Suprapubic skin (tissue), 4 donors: Measurements from ENCODE around the gene FGF10. TPM values are rescaled to one million over a fixed set of nuclear protein-coding genes. Genes with fewer than 3 reads are reported as not detected.

Experiments
- DNase-seq, 2 donors: peaks; one replicate each; pipeline ENCODE4 v3.0.0-alpha.2; 2019; ENCODE audit warnings: low spot score in 2 of 2
- H3K27ac ChIP-seq: fragments of 200-600 bp; sonication (generic); one replicate; pipeline ENCODE4 v1.5.1; 2019
- H3K27me3 ChIP-seq: fragments of 200-600 bp; sonication (generic); one replicate; pipeline ENCODE4 v1.5.1; 2019
- H3K36me3 ChIP-seq: fragments of 200-600 bp; sonication (generic); one replicate; pipeline ENCODE4 v1.5.1; 2019
- H3K4me1 ChIP-seq: fragments of 200-600 bp; sonication (generic); one replicate; pipeline ENCODE4 v1.5.1; 2019
- H3K4me3 ChIP-seq: fragments of 200-600 bp; sonication (generic); one replicate; pipeline ENCODE4 v1.5.1; 2019; ENCODE audit warnings: mild to moderate bottlenecking
- H3K9me3 ChIP-seq: fragments of 200-600 bp; sonication (generic); one replicate; pipeline ENCODE4 v1.5.1; 2019
- CTCF ChIP-seq, 2 donors: fragments of 200-600 bp in 1 of 2; fragments of 450-650 bp in 1 of 2; sonication (generic) in 1 of 2; IDR thresholded peaks; one replicate each; pipeline ENCODE4 v1.5.1; 2016 to 2019; ENCODE audit warnings: antibody characterized with exemption in 2 of 2, mild to moderate bottlenecking in 1 of 2, moderate library complexity in 1 of 2
- EP300 ChIP-seq: sonication (generic); formaldehyde crosslinking; IDR thresholded peaks from one replicate; pipeline ENCODE4 v1.6.1; 2017; ENCODE audit warnings: antibody characterized with exemption
- POLR2A ChIP-seq, 2 donors: fragments of 450-650 bp; IDR thresholded peaks; one replicate each; pipeline ENCODE4 v1.6.1; 2017; ENCODE audit warnings: antibody characterized with exemption in 2 of 2, mild to moderate bottlenecking in 2 of 2, moderate library complexity in 2 of 2
- POLR2AphosphoS5 ChIP-seq, 3 donors: sonication (generic); formaldehyde crosslinking; IDR thresholded peaks; one replicate each; pipeline ENCODE4 v1.6.1; 2017; ENCODE audit warnings: antibody characterized with exemption in 3 of 3
- WGBS: methylation state at CpG from one replicate; pipeline ENCODE4 v1.1.5; 2018; 5-methylcytosine and 5-hydroxymethylcytosine counted together
- total RNA-seq, 4 donors: library from RNA; depleted of rRNA; stranded (reverse); fragments of >200 nt; gene quantifications; one replicate each; pipeline ENCODE4 v1.1.0, GENCODE V29; 2016

FGF10 gene
- 1 to 10 TPM in 3 of 4 donors, under 1 TPM in 1; 0.42 to 3.9 (median 2.1) TPM for total RNA-seq

GRCh38 chr5:44389090-44389822 is at the start of gene FGF10:
Gene FGF10, minus strand, starts transcription at chr5:44389420. Its CDS starts 738 bp downstream, at chr5:44388682.
- H3K36me3 ChIP-seq, result no peaks in the 10 kb centered on the region
- H3K4me3 ChIP-seq, result peak within 1 kb of the TSS; percentile 51
- H3K4me1 ChIP-seq, result peaks cover 21% of the 10 kb centered on the region
- WGBS, result under 1% methylated on average over 24 of the region's 35 CpGs
- no peak for TF ChIP-seq POLR2AphosphoS5 (IDR thresholded peaks at IDR 0.05)
- DNase-seq, result peak; percentile 57 to 77
- H3K9me3 ChIP-seq, result no peaks in the 10 kb centered on the region
- H3K27me3 ChIP-seq, result peaks cover 34% of the 10 kb centered on the region
- H3K27ac ChIP-seq, result peak within 1 kb of the TSS; percentile 31

- no peak for TF ChIP-seq CTCF (IDR thresholded peaks at IDR 0.05)
- H3K27ac ChIP-seq, result no peak overlapping the region
- 77% methylated on average over 1 of the region's 1 CpG for WGBS
- no peak overlapping the region for H3K4me3 ChIP-seq
- H3K27me3 ChIP-seq, result no peaks in the 10 kb centered on the region
- no peak for DNase-seq
- H3K4me1 ChIP-seq, result no peaks in the 10 kb centered on the region
- H3K9me3 ChIP-seq, result no peaks in the 10 kb centered on the region
- H3K36me3 ChIP-seq, result no peaks in the 10 kb centered on the region
Observed at GRCh38 chr5:44426944-44427343, 37.7 kb upstream of the FGF10 start.

GRCh38 chr5:44412286-44412685 is 23.1 kb upstream of the FGF10 start:
- no peak overlapping the region for H3K27ac ChIP-seq
- 81% methylated on average over 3 of the region's 3 CpGs for WGBS
- H3K4me3 ChIP-seq, result no peak overlapping the region
- no peak for DNase-seq
- no peaks in the 10 kb centered on the region for H3K27me3 ChIP-seq
- no peaks in the 10 kb centered on the region for H3K4me1 ChIP-seq
- TF ChIP-seq POLR2AphosphoS5 (IDR thresholded peaks at IDR 0.05) (no peak), EP300 (no peak), POLR2A (IDR thresholded peaks at IDR 0.05) (no peak), CTCF (IDR thresholded peaks at IDR 0.05) (no peak)
- no peaks in the 10 kb centered on the region for H3K36me3 ChIP-seq
- no peaks in the 10 kb centered on the region for H3K9me3 ChIP-seq

GRCh38 chr5:44402084-44402483 is 12.9 kb upstream of the FGF10 start:
- TF ChIP-seq POLR2AphosphoS5 (IDR thresholded peaks at IDR 0.05) (no peak), POLR2A (IDR thresholded peaks at IDR 0.05) (no peak), EP300 (no peak)
- H3K27me3 ChIP-seq, result no peaks in the 10 kb centered on the region
- H3K27ac ChIP-seq, result no peak overlapping the region
- no peaks in the 10 kb centered on the region for H3K36me3 ChIP-seq
- no peak for DNase-seq
- H3K4me1 ChIP-seq, result no peaks in the 10 kb centered on the region
- 81% methylated on average over 2 of the region's 2 CpGs for WGBS
- H3K9me3 ChIP-seq, result no peaks in the 10 kb centered on the region
- no peak overlapping the region for H3K4me3 ChIP-seq

- no peak for DNase-seq
- Histone ChIP-seq H3K27me3 (no peaks in the 10 kb centered on the region), H3K27ac (no peak overlapping the region), H3K4me3 (no peak overlapping the region), H3K9me3 (no peaks in the 10 kb centered on the region), H3K4me1 (no peaks in the 10 kb centered on the region), H3K36me3 (no peaks in the 10 kb centered on the region)
- WGBS, result 68% methylated on average over 4 of the region's 4 CpGs
- no peak for TF ChIP-seq CTCF (IDR thresholded peaks at IDR 0.05)
Observed at GRCh38 chr5:44401611-44402010, 12.4 kb upstream of the FGF10 start.

GRCh38 chr5:44398382-44398781 is 9.2 kb upstream of the FGF10 start:
- H3K27ac ChIP-seq, result no peak overlapping the region
- no peak for TF ChIP-seq CTCF (IDR thresholded peaks at IDR 0.05)
- TF ChIP-seq POLR2A (IDR thresholded peaks at IDR 0.05), result no peak
- TF ChIP-seq EP300, result no peak
- no peak for TF ChIP-seq POLR2AphosphoS5 (IDR thresholded peaks at IDR 0.05)

More at GRCh38 chr5:44398382-44398781, 9.2 kb upstream of the FGF10 start:
- Histone ChIP-seq H3K36me3 (no peaks in the 10 kb centered on the region), H3K27me3 (no peaks in the 10 kb centered on the region), H3K4me1 (no peaks in the 10 kb centered on the region), H3K9me3 (no peaks in the 10 kb centered on the region), H3K4me3 (no peak overlapping the region)
- DNase-seq, result no peak
